GM19025 (cell line): ENCODE results near the gene SETD1B.

Experiments used
- ATAC-seq: cut with Tn5 transposase; IDR thresholded peaks from one replicate; pipeline ENCODE4 v1.9.1; 2021; ENCODE audit warnings: mild to moderate bottlenecking, low read depth, moderate library complexity; ENCODE audit not compliant: unreplicated experiment

Gene SETD1B

GRCh38 chr12:121794534-121795033 is 9.2 kb upstream of the SETD1B start:
- ATAC-seq, result no peak

- ATAC-seq, result no peak
Observed at GRCh38 chr12:121795034-121795968, 8.5 kb upstream of the SETD1B start.

DNA sequence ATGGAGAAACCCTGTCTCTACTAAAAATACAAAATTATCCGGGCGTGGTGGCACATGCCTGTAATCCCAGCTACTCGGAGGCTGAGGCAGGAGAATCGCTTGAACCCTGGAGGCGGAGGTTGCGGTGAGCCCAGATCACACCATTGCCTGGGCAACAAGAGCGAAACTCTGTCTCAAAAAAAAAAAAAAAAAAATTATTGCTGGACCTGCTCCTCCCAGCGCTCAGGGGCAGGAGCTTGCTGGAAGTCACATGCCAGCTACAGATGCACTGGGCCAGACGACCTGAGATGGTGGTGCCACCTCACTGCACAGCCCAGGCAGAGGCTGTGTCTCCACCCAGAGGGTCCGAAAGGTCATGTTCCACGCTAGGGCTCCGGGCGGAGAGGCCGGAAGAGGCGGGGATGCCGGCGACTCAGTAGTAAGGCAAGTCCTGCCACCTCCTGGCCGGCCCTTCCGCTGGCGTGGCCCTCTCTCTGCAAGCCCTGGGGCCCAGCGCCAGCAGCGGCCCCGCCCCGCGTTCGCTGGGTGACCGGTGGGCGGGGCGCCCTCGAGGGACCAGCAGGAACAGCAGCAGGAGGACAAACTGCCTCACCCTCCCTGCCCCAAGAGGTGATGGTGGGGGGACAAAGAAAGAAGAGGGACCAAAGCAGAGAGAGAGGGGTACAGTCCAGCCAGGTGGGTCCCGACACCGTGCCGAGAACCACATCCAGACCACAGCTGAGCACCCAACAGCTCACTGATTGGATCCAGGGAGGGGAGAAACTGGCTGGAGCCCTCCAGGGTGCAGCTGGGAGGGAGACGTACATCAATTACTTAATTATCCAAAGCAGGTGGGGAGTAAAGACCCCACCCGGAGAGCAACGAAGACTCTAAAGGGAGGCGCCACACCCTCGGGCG is 6.7 kb upstream of the SETD1B start:
- ATAC-seq, result no peak

DNA sequence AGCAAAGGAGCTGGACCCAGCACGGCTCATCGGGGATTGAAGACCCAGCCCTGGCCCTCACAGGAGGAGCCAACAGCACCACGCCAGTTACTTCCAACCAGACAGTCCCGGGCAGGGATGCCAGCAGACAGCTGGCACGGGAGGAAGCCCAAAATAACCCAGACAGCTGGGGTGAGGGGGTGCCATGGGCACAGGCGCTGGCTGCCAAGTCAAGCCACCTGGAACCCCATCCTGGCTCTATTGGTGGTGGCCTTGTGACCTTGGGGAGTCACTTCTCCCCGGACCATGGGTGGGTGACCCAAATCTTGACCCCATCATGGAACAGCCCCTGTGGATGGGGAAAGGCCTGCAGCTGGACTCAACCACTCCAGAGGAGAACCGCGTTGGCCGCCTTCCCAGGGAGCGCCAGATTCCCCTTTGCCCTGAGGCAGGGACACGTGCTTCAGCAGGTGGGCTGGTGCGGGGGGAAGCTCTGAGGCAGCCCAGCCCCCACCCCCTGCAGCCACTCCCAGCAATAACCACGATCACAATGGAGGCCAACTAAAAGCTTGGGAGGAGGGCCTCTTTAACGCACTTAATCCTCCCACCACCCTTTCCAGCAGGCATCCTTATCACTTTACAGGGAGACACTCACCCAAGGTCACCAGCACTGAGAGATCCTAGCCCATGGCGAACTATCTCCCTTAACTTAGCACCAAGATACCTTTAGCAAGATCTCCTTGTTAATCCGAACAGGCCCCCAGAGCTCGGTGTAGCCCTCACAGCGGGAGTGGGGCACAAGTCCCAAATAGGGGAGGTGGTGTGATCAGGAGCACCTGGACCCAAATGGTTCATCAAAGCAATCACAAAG is 5.6 kb upstream of the SETD1B start:
- ATAC-seq, result no peak

DNA sequence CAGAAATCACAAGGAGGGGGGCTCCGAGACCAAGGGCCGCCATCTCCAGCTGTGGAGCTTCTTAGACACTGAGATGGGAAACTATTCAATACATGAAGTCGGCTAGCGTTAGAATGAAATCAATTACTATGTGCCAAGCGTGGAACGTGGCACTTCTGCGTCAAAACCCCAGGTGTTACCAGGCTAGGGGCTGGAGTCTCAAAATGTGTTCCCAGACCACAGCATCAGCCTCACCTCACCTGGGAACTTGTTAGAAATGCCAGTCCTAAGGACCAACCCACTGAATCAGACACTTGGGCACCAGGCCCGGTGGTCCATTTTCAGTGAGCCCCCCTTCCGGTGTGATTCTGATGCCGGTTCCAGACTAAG is 5.0 kb upstream of the SETD1B start:
- no peak for ATAC-seq

DNA sequence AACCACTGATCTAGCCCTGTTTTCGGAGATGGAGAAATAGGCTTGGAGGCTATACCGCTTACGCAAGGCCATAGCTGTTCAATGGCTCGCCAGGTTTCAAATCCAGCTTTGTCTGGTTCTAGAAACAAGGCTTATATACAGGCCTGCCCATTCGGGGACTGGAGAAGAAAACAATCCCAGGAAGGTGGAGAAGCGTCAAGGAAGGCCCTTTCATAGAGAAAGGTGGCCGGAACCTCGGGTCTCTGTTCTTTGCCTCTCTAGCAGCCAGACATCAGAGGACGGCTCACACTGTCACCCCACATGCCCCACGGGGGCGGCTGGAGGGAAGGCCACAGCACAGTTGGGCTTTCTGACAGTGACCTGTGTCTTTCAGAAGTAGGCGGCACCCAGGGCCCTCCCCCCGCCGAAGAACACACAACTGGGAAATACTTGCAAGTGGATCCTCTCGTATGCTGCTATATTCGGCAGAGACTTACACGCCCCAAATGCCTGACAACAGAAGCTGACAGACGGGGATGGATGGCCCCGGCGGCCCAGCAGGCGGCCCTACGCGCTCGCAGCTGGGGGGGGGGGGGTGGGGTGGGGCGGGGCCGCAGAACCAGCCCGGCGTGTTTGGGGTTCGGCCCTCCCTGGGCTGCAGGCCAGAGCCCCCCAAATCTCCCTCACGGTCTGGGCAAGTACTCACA is 4.5 kb upstream of the SETD1B start:
- ATAC-seq, result peak; percentile 6

GRCh38 chr12:121799842-121800693 is 3.7 kb upstream of the SETD1B start:
- ATAC-seq, result peak; percentile 33

DNA sequence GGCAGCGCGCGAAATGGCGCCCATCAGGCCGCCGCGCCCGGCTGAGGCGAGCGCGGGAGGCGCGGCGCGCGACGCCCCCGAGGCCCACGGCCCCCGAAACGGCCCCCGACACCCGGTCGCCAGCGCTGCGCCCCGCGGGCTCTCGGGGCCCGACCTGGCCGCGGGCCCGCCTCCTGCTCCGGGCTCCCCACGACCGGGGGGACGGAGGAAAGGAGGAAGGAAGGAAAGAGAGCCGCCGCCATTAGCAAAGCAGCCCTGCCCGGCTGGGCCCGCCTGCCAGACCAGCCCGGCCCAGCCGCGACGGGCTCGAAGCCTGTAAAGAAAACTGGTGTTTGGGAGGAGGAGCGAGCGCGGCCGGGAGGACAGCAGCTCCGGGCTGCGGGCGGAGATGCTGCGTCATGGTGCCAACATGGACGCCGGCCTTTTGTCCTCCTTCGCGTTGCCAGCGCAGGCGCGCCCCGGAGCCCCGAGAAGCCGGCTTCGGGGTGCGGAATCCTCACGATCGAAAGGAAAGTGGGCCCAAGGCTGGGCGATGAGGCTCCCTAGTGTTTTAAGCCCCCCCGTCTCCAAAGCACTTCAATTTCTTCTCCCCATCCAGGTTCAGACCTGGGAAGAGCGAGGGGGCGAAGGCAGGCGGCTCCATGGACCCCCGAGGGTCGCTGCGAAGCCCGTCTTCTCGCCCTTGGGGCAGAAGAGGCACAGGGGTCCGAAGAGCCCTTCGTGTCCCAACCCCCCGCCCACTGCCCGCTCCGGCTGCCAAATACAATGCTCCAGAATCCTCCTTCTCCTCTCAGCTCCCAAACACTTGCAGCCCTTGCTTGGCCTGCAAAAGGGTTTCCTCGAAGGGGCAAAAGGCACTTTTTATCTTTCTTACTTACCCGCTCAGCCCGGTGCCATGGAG is 2.9 kb upstream of the SETD1B start:
- ATAC-seq, result peak; percentile 0

GRCh38 chr12:121801595-121802484 is 2.0 kb upstream of the SETD1B start:
- no peak for ATAC-seq

DNA sequence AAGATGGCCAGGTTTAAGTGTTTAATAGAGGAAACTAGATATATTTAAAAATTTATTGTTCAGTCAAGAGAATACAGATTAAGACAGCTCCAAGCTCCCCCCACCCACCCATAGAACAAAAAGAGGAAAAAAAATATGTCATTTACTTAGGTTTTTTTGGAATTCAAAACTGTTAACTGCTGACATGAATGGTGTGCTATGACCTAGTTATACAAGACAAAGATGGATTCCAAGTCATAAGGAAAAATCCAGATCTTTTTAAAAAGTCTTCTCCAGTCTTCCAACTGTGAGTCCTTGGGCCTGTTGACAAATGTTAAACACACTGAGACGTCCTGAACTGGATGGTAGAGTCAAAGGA is 1.3 kb upstream of the SETD1B start:
- no peak for ATAC-seq

- ATAC-seq, result peak; percentile 20
Observed at GRCh38 chr12:121802843-121803698, 738 bp upstream of the SETD1B start.

DNA sequence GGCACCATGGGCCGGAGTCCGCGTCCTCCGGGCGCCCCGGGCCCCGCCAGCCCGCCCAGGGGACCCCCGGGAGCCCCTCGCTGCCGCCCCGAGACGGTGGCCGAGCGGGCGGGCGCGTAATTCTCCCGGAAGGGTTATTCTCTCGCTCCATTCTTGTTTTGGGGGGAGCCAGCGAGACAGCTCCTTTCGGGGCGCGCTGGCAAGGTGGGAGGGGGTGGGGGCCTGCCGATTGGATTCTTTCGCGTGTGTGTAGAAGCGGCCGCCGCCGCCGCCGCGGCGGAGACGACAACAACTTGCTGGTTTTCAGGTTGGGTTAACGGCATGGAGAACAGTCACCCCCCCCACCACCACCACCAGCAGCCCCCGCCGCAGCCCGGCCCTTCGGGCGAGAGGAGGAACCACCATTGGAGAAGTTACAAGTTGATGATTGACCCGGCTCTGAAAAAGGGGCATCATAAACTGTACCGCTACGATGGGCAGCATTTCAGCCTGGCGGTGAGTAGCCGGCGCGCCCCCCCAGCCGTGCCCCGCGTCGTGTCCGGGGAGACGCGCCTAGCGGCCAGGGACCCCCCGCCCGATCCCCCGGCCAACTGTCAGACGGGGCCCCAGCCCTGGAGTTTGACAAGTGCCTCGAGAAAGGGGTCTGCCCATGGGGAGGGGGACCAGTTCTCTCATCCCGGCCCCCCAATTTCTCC is 755 bp downstream of the SETD1B start:
- no peak for ATAC-seq

- no peak for ATAC-seq
Observed at GRCh38 chr12:121805171-121806008, 1.6 kb downstream of the SETD1B start.

- no peak for ATAC-seq
Observed at GRCh38 chr12:121806009-121806545, 2.3 kb downstream of the SETD1B start.
